OCI-LY1 (cell line): ENCODE results near the gene CELF2.

Experiments
- H2AFZ ChIP-seq: fragments of 200-600 bp; sonication (generic), shearing (Covaris generic); 2 replicates; pipeline ENCODE4 v1.6.0; 2014; ENCODE audit warnings: antibody characterized with exemption, mild to moderate bottlenecking, low read length
- H3F3A ChIP-seq: fragments of 200-600 bp; sonication (generic), shearing (Covaris generic); 2 replicates; pipeline ENCODE4 v1.6.0; 2014; ENCODE audit warnings: mild to moderate bottlenecking, antibody characterized with exemption, low read length, moderate library complexity; ENCODE audit not compliant: insufficient read depth
- H3K27ac ChIP-seq: fragments of 200-600 bp; sonication (generic); 2 replicates; pipeline ENCODE4 v1.5.1; 2014; ENCODE audit warnings: low read length, mixed run types, mild to moderate bottlenecking, low read depth; ENCODE audit not compliant: poor library complexity, severe bottlenecking
- H3K27me3 ChIP-seq: fragments of 200-600 bp; sonication (generic); 2 replicates; pipeline ENCODE4 v1.6.0; 2014; ENCODE audit warnings: antibody characterized with exemption, mild to moderate bottlenecking, low read length, moderate library complexity; ENCODE audit not compliant: insufficient read depth
- H3K36me3 ChIP-seq: fragments of 200-600 bp; sonication (generic); 2 replicates; pipeline ENCODE4 v1.6.1; 2014; ENCODE audit warnings: mild to moderate bottlenecking, antibody characterized with exemption, low read length, moderate library complexity, mixed read lengths; ENCODE audit not compliant: insufficient read depth
- H3K4me1 ChIP-seq: fragments of 200-600 bp; sonication (generic); 2 replicates; pipeline ENCODE4 v1.5.1; 2014; ENCODE audit warnings: mild to moderate bottlenecking, low read length, moderate library complexity; ENCODE audit not compliant: insufficient read depth, severe bottlenecking
- H3K4me2 ChIP-seq: fragments of 200-600 bp; sonication (generic), shearing (Covaris generic); 2 replicates; pipeline ENCODE4 v1.6.1; 2014; ENCODE audit warnings: low read length
- H3K4me3 ChIP-seq: fragments of 200-600 bp; sonication (generic); 2 replicates; pipeline ENCODE4 v1.5.1; 2014; ENCODE audit warnings: low read length, low read depth, mild to moderate bottlenecking, mixed read lengths; ENCODE audit not compliant: poor library complexity, severe bottlenecking
- H3K79me2 ChIP-seq: fragments of 200-600 bp; shearing (Covaris generic); 2 replicates; pipeline ENCODE4 v1.6.1; 2016; ENCODE audit warnings: mixed run types, low read length, mixed read lengths; ENCODE audit not compliant: insufficient read depth
- H3K9ac ChIP-seq: fragments of 200-600 bp; sonication (generic), shearing (Covaris generic); 2 replicates; pipeline ENCODE4 v1.6.1; 2014; ENCODE audit warnings: mild to moderate bottlenecking, low read length, mixed read lengths
- H3K9me2 ChIP-seq: fragments of 200-600 bp; sonication (generic), shearing (Covaris generic); 2 replicates; pipeline ENCODE4 v1.6.1; 2014; ENCODE audit warnings: low read depth, mild to moderate bottlenecking, low read length, mixed read lengths
- H3K9me3 ChIP-seq: fragments of 200-600 bp; shearing (Covaris generic); 2 replicates; pipeline ENCODE4 v1.6.1; 2014; ENCODE audit warnings: low read length, mixed read lengths
- H4K20me1 ChIP-seq: fragments of 200-600 bp; sonication (generic), shearing (Covaris generic); 2 replicates; pipeline ENCODE4 v1.6.0; 2016; ENCODE audit warnings: mild to moderate bottlenecking, low read length; ENCODE audit not compliant: insufficient read depth
- EZH2 ChIP-seq: fragments of 200-600 bp; sonication (generic), shearing (Covaris generic); IDR thresholded peaks from 2 replicates; pipeline ENCODE4 v1.8.0; 2017; ENCODE audit warnings: borderline replicate concordance, mixed run types, mild to moderate bottlenecking, antibody characterized with exemption, low read length, moderate library complexity, mixed read lengths
- TF ChIP-seq, protein P1 (sequence below): fragments of 200-600 bp; sonication (generic), shearing (Covaris generic); IDR thresholded peaks from 2 replicates; pipeline ENCODE4 v1.5.1; 2017; ENCODE audit warnings: mild to moderate bottlenecking, antibody characterized with exemption, low read length, moderate library complexity, mixed read lengths

Gene CELF2

DNA sequence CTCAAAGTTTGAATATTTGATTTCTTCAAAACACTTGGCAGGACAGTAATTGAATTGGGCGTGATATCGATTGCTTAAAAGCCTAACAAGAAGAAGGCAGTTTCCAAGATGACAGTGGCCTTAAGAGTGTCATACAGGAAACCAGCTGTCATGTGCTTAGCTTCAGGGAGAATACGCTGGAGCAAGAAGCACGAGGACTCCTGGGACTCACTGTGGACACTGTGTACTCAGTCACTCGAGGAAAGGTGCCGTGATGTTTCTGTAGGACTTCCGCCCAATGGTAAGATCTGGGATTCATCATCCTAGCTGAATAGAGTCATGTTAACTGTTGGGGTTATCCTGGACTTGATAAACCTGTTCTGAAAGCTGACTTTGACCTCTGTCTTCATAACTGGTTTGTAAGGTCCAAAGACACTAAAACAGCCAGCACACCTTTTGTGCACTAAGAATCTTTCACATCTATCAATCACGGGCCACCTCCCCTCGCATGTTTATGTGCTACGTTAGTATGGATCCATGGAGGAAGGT is 113.5 kb downstream of the CELF2 start:
- no peak overlapping the region for H3K4me3 ChIP-seq
- H3K79me2 ChIP-seq: no peaks in the 10 kb centered on the region
- no peak overlapping the region for H3K4me2 ChIP-seq
- H3F3A ChIP-seq: no peaks in the 10 kb centered on the region
- no peaks in the 10 kb centered on the region for H3K36me3 ChIP-seq
- H4K20me1 ChIP-seq: no peaks in the 10 kb centered on the region
- H2AFZ ChIP-seq: no peak overlapping the region
- no peak overlapping the region for H3K9ac ChIP-seq
- H3K27ac ChIP-seq: no peak overlapping the region
- 0 out of 2 replicates have a peak, but pooled peaks cover 5% of the 10 kb centered on the region for H3K27me3 ChIP-seq
- no peaks in the 10 kb centered on the region for H3K9me3 ChIP-seq
- no peaks in the 10 kb centered on the region for H3K9me2 ChIP-seq
- no peak for TF ChIP-seq EZH2
- TF ChIP-seq, protein P1, sequence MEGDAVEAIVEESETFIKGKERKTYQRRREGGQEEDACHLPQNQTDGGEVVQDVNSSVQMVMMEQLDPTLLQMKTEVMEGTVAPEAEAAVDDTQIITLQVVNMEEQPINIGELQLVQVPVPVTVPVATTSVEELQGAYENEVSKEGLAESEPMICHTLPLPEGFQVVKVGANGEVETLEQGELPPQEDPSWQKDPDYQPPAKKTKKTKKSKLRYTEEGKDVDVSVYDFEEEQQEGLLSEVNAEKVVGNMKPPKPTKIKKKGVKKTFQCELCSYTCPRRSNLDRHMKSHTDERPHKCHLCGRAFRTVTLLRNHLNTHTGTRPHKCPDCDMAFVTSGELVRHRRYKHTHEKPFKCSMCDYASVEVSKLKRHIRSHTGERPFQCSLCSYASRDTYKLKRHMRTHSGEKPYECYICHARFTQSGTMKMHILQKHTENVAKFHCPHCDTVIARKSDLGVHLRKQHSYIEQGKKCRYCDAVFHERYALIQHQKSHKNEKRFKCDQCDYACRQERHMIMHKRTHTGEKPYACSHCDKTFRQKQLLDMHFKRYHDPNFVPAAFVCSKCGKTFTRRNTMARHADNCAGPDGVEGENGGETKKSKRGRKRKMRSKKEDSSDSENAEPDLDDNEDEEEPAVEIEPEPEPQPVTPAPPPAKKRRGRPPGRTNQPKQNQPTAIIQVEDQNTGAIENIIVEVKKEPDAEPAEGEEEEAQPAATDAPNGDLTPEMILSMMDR: no peak
- H3K4me1 ChIP-seq: no peaks in the 10 kb centered on the region

DNA sequence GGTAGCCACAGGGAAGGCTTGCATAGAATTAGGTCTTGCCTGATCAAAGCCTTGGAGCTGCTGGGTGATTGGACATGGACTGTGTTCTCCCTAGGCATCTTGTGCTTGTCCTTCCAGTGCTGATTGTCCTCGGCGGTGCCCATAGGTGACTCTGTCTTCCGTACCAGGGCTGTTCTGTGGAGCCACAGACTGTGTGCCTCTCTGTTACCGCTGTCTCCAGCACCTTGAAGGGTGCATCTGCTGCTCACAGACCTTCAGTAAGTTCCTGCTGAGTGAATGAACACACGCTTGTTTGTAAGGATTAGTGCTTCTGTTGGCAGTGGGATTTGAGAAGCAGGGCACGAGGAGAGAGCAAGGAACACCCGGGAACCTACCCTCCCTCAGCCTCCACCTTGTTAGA is 116.7 kb downstream of the CELF2 start:
- no peaks in the 10 kb centered on the region for H4K20me1 ChIP-seq
- H3K4me1 ChIP-seq: no peaks in the 10 kb centered on the region
- no peaks in the 10 kb centered on the region for H3F3A ChIP-seq
- H2AFZ ChIP-seq: no peak overlapping the region
- no peak overlapping the region for H3K4me2 ChIP-seq
- H3K9me2 ChIP-seq: no peaks in the 10 kb centered on the region
- no peaks in the 10 kb centered on the region for H3K79me2 ChIP-seq
- H3K9me3 ChIP-seq: no peaks in the 10 kb centered on the region
- no peak overlapping the region for H3K27ac ChIP-seq
- no peaks in the 10 kb centered on the region for H3K36me3 ChIP-seq
- TF ChIP-seq, protein P1: no peak
- TF ChIP-seq EZH2: no peak
- H3K4me3 ChIP-seq: no peak overlapping the region
- H3K9ac ChIP-seq: no peak overlapping the region
- peaks cover 5% of the 10 kb centered on the region; the same call in 1 of the 2 replicates for H3K27me3 ChIP-seq

DNA sequence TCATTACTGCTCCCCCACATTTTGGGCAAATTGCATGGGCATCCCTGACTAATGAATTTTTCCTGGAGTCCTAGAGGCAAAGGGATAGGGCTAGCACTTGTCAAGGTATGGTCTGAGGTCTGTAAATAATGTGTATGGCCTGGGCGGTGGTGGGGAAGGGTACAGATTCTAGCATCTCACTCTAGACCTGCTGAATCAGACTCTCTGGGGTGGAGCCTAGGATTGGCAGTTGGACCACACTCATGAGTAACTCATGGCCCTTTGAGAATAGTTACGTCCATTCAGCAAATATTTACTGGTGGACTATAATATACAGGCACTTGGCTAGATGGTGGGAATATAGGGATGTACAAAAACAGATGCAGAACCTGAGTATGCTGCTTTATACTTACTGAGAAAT is 118.0 kb downstream of the CELF2 start:
- Histone ChIP-seq H3K79me2 (no peaks in the 10 kb centered on the region), H3F3A (no peaks in the 10 kb centered on the region), H3K4me3 (no peak overlapping the region), H3K9me2 (no peaks in the 10 kb centered on the region), H3K9ac (no peak overlapping the region), H3K36me3 (no peaks in the 10 kb centered on the region), H3K9me3 (no peaks in the 10 kb centered on the region), H3K27ac (no peak overlapping the region), H3K4me1 (no peaks in the 10 kb centered on the region), H4K20me1 (no peaks in the 10 kb centered on the region), H3K27me3 (peaks cover 5% of the 10 kb centered on the region; the same call in 1 of the 2 replicates), H2AFZ (no peak overlapping the region), H3K4me2 (no peak overlapping the region)
- TF ChIP-seq, protein P1: no peak
- TF ChIP-seq EZH2: no peak
